K562 (cell line): ENCODE data around the gene NFYC. TPM values are rescaled to one million over a fixed set of nuclear protein-coding genes. Genes with fewer than 3 reads are reported as not detected.

Experiments
- ATF7 ChIP-seq: fragments of 450-650 bp; IDR thresholded peaks from 2 replicates; pipeline ENCODE4 v1.7.1; 2014; ENCODE audit warnings: mild to moderate bottlenecking, moderate library complexity
- BRD4 ChIP-seq: fragments of 200-600 bp; sonication (generic); IDR thresholded peaks from 2 replicates; pipeline ENCODE4 v1.6.1; 2017; ENCODE audit warnings: inconsistent platforms
- BRD9 ChIP-seq: fragments of 450-650 bp; IDR thresholded peaks from 2 replicates; pipeline ENCODE4 v1.6.1; 2018; ENCODE audit warnings: low read depth; ENCODE audit not compliant: partially characterized antibody
- CHCHD3 ChIP-seq: fragments of 250-450 bp; sonication (Bioruptor Pico); IDR thresholded peaks from 2 replicates; pipeline ENCODE4 v2.1.2; 2022; ENCODE audit warnings: mild to moderate bottlenecking
- DMBX1 ChIP-seq: fragments of 250-450 bp; sonication (Bioruptor Pico); IDR thresholded peaks from 2 replicates; pipeline ENCODE4 v1.8.0; 2022; ENCODE audit warnings: inconsistent platforms, mild to moderate bottlenecking, moderate library complexity, borderline replicate concordance
- ESRRB ChIP-seq: fragments of 250-450 bp; sonication (Bioruptor Pico); IDR thresholded peaks from 2 replicates; pipeline ENCODE4 v1.5.0; 2020; ENCODE audit warnings: mild to moderate bottlenecking, moderate library complexity, borderline replicate concordance
- FOXA1 ChIP-seq: fragments of 450-650 bp; IDR thresholded peaks from 2 replicates; pipeline ENCODE4 v1.6.1; 2016; ENCODE audit warnings: mild to moderate bottlenecking, borderline replicate concordance
- GTF2A2 ChIP-seq: IDR thresholded peaks from 2 replicates; pipeline ENCODE4 v1.6.1; 2016; ENCODE audit warnings: mild to moderate bottlenecking, missing genetic modification characterization, missing compliant biosample characterization
- NR1H2 ChIP-seq: sonication (generic); formaldehyde crosslinking; IDR thresholded peaks from 2 replicates; pipeline ENCODE4 v1.4.0; 2020; ENCODE audit warnings: mild to moderate bottlenecking, missing genetic modification reagents
- PYGO2 ChIP-seq: fragments of 450-650 bp; IDR thresholded peaks from 2 replicates; pipeline ENCODE4 v1.6.1; 2016; ENCODE audit warnings: mild to moderate bottlenecking, missing genetic modification characterization, moderate library complexity, missing compliant biosample characterization
- RBM22 ChIP-seq: fragments of 200-400 bp; formaldehyde crosslinking; IDR thresholded peaks from 2 replicates; pipeline ENCODE4 v1.6.1; 2018; ENCODE audit warnings: low read length, low read depth; ENCODE audit not compliant: poor library complexity, severe bottlenecking
- TBP ChIP-seq: optimal IDR thresholded peaks from 2 replicates; pipeline ENCODE3; 2011; ENCODE audit warnings: low read depth, low read length, improper control_type of control experiment
- TCFL5 ChIP-seq: fragments of 250-450 bp; sonication (Bioruptor Pico); conservative IDR thresholded peaks from 2 replicates; pipeline ENCODE4 v1.6.1; 2021; ENCODE audit warnings: mild to moderate bottlenecking, moderate library complexity, matching md5 sums
- U2AF2 ChIP-seq: fragments of 200-400 bp; formaldehyde crosslinking; optimal IDR thresholded peaks from 2 replicates; pipeline ENCODE3; 2017; ENCODE audit warnings: low read depth, mild to moderate bottlenecking, low read length
- ZBTB8A ChIP-seq: fragments of 450-650 bp; IDR thresholded peaks from 2 replicates; pipeline ENCODE4 v1.6.1; 2018; ENCODE audit warnings: mild to moderate bottlenecking, moderate library complexity; ENCODE audit not compliant: partially characterized antibody
- ZFPM2 ChIP-seq: fragments of 250-450 bp; sonication (Bioruptor Pico); IDR thresholded peaks from 2 replicates; pipeline ENCODE4 v1.5.1; 2022; ENCODE audit warnings: mild to moderate bottlenecking
- ZKSCAN8 ChIP-seq: fragments of 200-800 bp; sonication (Bioruptor generic); IDR thresholded peaks from 2 replicates; pipeline ENCODE4 v1.6.1; 2016; ENCODE audit warnings: missing genetic modification characterization, missing compliant biosample characterization
- ZNF143 ChIP-seq: sonication (generic); formaldehyde crosslinking; IDR thresholded peaks from 2 replicates; pipeline ENCODE4 v1.9.0; 2022; ENCODE audit warnings: mild to moderate bottlenecking, missing genetic modification reagents
- ZNF384 ChIP-seq: IDR thresholded peaks from 2 replicates; pipeline ENCODE4 v1.6.1; 2012; ENCODE audit warnings: low read depth, low read length, improper control_type of control experiment
- ZNF583 ChIP-seq: fragments of 250-450 bp; sonication (Bioruptor Pico); IDR thresholded peaks from 2 replicates; pipeline ENCODE4 v1.4.0; 2020
- ZNF780A ChIP-seq: fragments of 250-450 bp; sonication (Bioruptor Pico); IDR thresholded peaks from 2 replicates; pipeline ENCODE4 v1.5.0; 2021; ENCODE audit warnings: mild to moderate bottlenecking
- polyA plus RNA-seq, 8 experiments: library from polyadenylated mRNA; depleted of rRNA in 4 of 8; stranded (reverse) in 5 of 8; unstranded in 3 of 8; fragments of >200 nt; fragmentation: Nextera tagmentation in 2 of 8; fragmentation: Illumina TruSeq in 1 of 8; extraction: Ambion mirVana in 2 of 8; extraction: Trizol in 1 of 8; gene quantifications; 2 replicates each; pipeline versions ENCODE4 v1.2.1 to v1.2.3, GENCODE V29; 2011 to 2014; ENCODE audit warnings: inconsistent platforms in 1 of 8, missing spikeins in 1 of 8
- total RNA-seq, 7 experiments: library from RNA; depleted of rRNA in 6 of 7; stranded (reverse); fragments of >200 nt in 6 of 7; fragmentation: Illumina TruSeq in 2 of 7; extraction: Trizol in 2 of 7; gene quantifications; 2 replicates each; pipeline versions ENCODE4 v1.2.1 to v1.2.3, GENCODE V29; 2011 to 2021; ENCODE audit warnings: low replicate concordance in 1 of 7
- TF ChIP-seq, protein P1 (sequence below): fragments of 450-650 bp; IDR thresholded peaks from 2 replicates; pipeline ENCODE4 v1.6.1; 2016; ENCODE audit warnings: missing biosample characterization, missing genetic modification characterization
- TF ChIP-seq, protein P2 (sequence below): fragments of 200-800 bp; sonication (Bioruptor generic); IDR thresholded peaks from 2 replicates; pipeline ENCODE4 v1.6.1; 2016; ENCODE audit warnings: missing genetic modification characterization, missing compliant biosample characterization
- TF ChIP-seq, protein P3 (sequence below), 2 experiments: fragments of 450-650 bp in 1 of 2; sonication (generic) in 1 of 2; formaldehyde crosslinking in 1 of 2; IDR thresholded peaks in 1 of 2; conservative IDR thresholded peaks in 1 of 2; 2 replicates each; pipeline versions ENCODE4 v1.6.1 to v1.8.1; 2016 to 2023; ENCODE audit warnings: mild to moderate bottlenecking in 2 of 2, moderate library complexity in 2 of 2, inconsistent platforms in 1 of 2, missing genetic modification reagents in 1 of 2

The NFYC gene
- total and polyA plus RNA-seq, 9 of the 15 experiments (the other 6 are each of a cell fraction or from before 2014, with no cell fraction given) = 4.8 to 59.8 (median 41.1) TPM

DNA sequence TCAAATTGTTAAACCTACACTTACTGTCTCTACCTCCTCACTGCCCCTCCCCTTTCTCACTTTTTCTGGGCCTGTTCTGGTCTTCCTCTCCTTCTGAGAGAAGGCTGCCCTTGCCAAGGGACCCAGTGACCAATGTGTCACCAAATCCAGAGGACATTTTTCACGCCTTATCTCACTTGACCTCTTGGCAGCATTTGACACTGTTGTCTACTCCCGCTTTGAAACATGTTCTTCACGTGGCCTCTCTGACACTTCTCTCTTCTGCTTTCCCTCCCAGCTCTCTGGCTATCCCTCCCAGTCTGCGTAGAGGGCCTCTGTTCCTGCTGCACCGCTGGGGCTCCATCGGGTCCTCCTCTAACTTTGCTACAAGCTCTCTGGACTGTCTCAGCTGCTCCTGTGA lies 117.4 kb downstream of the NFYC start (continued):
- TF ChIP-seq U2AF2 = no peak
- no peak for TF ChIP-seq ZKSCAN8 (CRISPR knock-in tag)
- no peak for TF ChIP-seq NR1H2 (CRISPR knock-in tag)
- no peak for TF ChIP-seq CHCHD3 (CRISPR knock-in tag)
- TF ChIP-seq, protein P1, sequence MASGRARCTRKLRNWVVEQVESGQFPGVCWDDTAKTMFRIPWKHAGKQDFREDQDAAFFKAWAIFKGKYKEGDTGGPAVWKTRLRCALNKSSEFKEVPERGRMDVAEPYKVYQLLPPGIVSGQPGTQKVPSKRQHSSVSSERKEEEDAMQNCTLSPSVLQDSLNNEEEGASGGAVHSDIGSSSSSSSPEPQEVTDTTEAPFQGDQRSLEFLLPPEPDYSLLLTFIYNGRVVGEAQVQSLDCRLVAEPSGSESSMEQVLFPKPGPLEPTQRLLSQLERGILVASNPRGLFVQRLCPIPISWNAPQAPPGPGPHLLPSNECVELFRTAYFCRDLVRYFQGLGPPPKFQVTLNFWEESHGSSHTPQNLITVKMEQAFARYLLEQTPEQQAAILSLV (tag) = no peak
- TF ChIP-seq RBM22 = no peak
- no peak for TF ChIP-seq ZBTB8A
- TF ChIP-seq TBP = no peak
- no peak for TF ChIP-seq ZNF143 (CRISPR knock-in tag)
- no peak for TF ChIP-seq ZFPM2
- TF ChIP-seq TCFL5 (CRISPR knock-in tag) = no peak
- TF ChIP-seq FOXA1 = no peak
- no peak for TF ChIP-seq ZNF384
- TF ChIP-seq GTF2A2 (tag) = no peak
- no peak for TF ChIP-seq ESRRB (CRISPR knock-in tag)
- no peak for TF ChIP-seq ZNF780A (CRISPR knock-in tag)
- TF ChIP-seq, protein P2, sequence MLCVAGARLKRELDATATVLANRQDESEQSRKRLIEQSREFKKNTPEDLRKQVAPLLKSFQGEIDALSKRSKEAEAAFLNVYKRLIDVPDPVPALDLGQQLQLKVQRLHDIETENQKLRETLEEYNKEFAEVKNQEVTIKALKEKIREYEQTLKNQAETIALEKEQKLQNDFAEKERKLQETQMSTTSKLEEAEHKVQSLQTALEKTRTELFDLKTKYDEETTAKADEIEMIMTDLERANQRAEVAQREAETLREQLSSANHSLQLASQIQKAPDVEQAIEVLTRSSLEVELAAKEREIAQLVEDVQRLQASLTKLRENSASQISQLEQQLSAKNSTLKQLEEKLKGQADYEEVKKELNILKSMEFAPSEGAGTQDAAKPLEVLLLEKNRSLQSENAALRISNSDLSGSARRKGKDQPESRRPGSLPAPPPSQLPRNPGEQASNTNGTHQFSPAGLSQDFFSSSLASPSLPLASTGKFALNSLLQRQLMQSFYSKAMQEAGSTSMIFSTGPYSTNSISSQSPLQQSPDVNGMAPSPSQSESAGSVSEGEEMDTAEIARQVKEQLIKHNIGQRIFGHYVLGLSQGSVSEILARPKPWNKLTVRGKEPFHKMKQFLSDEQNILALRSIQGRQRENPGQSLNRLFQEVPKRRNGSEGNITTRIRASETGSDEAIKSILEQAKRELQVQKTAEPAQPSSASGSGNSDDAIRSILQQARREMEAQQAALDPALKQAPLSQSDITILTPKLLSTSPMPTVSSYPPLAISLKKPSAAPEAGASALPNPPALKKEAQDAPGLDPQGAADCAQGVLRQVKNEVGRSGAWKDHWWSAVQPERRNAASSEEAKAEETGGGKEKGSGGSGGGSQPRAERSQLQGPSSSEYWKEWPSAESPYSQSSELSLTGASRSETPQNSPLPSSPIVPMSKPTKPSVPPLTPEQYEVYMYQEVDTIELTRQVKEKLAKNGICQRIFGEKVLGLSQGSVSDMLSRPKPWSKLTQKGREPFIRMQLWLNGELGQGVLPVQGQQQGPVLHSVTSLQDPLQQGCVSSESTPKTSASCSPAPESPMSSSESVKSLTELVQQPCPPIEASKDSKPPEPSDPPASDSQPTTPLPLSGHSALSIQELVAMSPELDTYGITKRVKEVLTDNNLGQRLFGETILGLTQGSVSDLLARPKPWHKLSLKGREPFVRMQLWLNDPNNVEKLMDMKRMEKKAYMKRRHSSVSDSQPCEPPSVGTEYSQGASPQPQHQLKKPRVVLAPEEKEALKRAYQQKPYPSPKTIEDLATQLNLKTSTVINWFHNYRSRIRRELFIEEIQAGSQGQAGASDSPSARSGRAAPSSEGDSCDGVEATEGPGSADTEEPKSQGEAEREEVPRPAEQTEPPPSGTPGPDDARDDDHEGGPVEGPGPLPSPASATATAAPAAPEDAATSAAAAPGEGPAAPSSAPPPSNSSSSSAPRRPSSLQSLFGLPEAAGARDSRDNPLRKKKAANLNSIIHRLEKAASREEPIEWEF (CRISPR knock-in tag) = no peak
- TF ChIP-seq PYGO2 (tag) = no peak
- no peak; the same call in 1 of the 2 replicates for TF ChIP-seq ZNF583 (CRISPR knock-in tag)
- no peak for TF ChIP-seq BRD4
- peak; percentile 57; the same call in 1 of the 2 replicates for TF ChIP-seq DMBX1 (CRISPR knock-in tag)
- no peak for TF ChIP-seq BRD9
- TF ChIP-seq, protein P3, sequence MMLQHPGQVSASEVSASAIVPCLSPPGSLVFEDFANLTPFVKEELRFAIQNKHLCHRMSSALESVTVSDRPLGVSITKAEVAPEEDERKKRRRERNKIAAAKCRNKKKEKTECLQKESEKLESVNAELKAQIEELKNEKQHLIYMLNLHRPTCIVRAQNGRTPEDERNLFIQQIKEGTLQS (IDR thresholded peaks at IDR 0.05) = no peak
- TF ChIP-seq, protein P3 (CRISPR knock-in tag; conservative IDR thresholded peaks at IDR 0.05) = 0 out of 2 replicates have a peak, but pooled peaks have one; percentile 34
- 0 out of 2 replicates have a peak, but pooled peaks have one; percentile 6 for TF ChIP-seq ATF7
